AG08396 (cell line): ENCODE data around the gene ASPRV1.
A peak's percentile ranks its signal among the peaks of the same experiment; 100 is the strongest.

Source experiments
- DNase-seq: peaks from one replicate; pipeline ENCODE4 v3.0.0; 2012; ENCODE audit warnings: low spot score, mixed read lengths

Gene ASPRV1

GRCh38 chr2:69988086-69988635 is 26.7 kb upstream of the ASPRV1 start:
- DNase-seq: no peak

DNA sequence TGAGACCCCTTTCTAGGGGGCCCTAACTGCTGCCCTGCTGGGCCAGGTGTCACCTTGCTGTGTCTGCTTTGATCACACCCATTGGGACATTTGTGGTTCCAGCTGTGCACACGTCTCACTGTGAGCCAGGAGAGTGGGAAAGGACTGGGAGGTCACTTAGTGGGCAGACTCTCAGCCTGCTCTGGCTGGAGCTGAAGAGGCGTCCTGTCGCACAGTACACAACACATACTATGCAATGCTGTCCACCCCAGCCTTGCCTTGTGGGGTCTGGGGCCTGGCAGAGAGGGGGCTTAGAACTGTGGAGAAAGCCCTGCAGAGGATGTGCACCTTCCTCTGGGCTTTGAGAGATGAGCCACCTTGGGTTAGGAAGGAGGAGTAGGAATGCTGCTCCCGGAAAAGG is 25.3 kb upstream of the ASPRV1 start:
- DNase-seq: no peak

DNA sequence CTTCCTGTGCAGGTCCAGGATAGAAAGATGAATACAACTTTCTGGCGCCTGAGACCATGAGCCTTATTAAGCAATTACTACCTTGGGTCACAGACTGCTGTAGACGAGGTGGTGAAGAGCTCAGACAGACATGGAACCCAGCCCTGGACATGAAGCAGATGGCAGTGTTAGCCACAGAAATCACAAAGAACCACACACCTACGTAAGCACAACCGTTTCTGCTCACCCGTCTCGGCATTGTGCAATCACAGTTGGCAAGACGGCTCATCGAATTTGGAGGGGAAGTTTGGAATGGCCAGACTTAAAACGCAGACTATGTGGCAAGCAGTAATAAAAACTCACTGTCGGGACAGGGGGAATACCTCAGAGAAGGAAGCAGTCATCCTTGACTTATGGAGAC is 24.3 kb upstream of the ASPRV1 start:
- no peak for DNase-seq

DNA sequence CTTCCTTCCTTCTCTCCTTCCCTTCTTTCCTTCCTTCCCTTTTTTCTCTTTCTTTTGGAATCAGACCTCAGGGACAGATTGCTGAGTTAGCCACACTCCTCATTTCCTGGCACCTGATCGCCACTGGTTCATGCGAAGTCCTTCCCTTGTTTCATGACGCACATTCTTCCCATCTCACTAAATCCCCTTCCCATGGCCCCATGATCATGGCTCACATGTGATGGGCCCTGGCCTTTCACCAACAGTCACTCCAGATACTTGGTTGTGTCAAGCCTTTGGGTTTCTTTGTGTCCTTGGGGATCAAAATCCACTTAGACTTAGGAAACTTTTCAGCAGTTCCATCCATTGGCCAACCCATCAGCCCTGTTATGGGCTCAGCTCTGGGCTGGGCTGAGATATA is 23.8 kb upstream of the ASPRV1 start:
- DNase-seq: no peak

GRCh38 chr2:69983392-69983966 is 22.0 kb upstream of the ASPRV1 start:
- no peak for DNase-seq

- no peak for DNase-seq
Observed at GRCh38 chr2:69979902-69980807, 18.7 kb upstream of the ASPRV1 start.

DNA sequence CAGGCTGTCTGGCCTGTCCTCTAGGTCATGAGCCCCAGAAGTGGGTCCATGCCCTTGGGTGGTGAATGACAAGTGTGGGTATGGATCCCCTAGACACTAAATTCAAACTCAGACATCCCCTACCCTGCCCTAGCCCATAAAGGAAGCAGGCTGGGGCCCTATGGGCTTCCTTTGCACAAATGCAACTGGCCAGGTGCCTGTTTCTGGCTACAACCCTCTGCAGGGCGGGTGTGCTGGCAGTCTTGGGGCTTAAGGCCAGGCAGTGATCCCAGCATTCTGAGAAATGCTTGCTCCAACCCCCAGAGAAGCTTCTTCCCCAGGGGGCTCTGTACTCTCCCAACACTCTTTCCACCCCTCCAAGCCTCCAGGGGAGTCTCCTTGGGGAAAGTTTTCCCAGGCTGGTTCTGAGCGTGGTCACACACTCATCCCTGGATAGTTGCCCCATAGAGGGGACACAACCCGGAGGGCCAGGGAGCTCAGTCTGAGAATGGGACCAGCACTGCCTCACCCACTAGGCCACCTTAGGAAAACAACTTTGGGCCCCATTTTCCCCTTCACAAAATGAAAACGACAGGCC is 16.6 kb upstream of the ASPRV1 start:
- no peak for DNase-seq

GRCh38 chr2:69977186-69977585 is 15.8 kb upstream of the ASPRV1 start:
- DNase-seq: no peak

DNA sequence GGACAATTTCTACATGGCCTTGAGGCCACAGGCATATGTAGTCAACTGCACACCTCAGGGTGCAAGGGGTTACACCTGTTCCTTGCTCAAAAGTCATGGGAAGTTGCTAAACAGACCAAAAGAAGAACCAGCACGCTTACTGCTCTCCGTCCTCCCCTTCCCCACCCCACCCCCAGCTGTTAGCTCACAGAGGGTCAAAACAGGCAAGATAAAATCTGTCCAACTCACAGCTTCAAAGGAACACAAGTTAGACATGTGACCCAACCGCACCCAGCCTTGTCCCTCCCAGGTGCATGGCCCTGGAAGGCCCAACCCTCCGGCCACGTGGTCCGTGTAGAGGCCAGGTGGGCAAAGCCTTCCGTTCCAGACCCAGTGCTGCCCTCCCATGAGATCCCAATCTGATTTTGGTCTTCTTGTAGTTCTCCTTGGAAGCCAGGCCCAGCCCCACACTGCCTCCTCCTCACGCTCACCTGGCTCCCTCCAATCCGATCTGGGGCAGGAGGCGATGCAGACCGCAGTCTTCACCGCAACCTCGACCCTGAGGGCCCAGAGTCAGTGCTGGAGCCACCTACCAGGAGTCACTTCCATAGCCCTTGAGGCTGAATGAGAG is 14.5 kb upstream of the ASPRV1 start:
- no peak for DNase-seq

GRCh38 chr2:69975136-69975852 is 13.9 kb upstream of the ASPRV1 start:
- DNase-seq: no peak

- peak; percentile 48 for DNase-seq
Observed at GRCh38 chr2:69973335-69973735, 11.9 kb upstream of the ASPRV1 start.

- DNase-seq: no peak
Observed at GRCh38 chr2:69972822-69973221, 11.4 kb upstream of the ASPRV1 start.

- no peak for DNase-seq
Observed at GRCh38 chr2:69969991-69970390, 8.6 kb upstream of the ASPRV1 start.

DNA sequence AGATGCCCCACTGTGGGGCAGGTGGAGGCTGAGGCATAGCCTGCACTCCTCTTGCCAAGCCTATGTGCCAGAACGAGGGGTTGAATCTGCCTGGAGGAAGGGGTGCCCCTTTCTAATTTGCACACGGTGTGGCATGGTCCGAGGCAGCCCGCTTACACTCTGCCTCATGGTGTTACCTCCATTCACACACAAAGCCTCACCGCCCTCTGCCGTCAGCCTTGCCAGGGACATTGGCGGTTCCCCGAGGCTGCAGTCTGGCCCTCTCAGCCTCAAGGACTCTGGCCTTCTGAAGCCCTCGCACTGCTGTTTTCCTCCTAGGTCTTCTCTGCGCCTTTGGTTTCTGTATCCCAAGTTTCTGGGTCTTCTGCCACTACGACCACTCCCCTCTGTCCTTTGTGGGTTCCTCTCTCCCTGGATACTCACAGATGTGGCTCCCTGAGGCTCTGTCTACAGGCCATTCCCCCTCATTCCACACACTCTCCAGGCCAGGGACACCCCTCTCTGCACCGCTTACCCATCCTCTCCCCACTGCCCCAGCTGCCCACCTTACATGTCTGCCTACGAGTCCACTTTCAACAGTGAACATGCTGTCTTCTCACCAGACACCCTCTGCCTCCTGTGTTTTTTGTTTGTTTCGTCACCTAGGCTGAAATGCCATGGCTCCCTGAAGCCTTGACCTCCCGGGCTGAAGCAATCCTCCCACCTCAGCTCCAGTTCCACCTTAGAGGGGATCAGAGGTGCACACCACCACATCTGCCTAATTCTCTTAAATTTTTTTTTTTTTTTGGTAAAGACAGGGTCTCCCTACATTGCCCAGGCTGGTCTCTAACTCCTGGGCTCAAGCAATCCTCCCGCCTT is 7.9 kb upstream of the ASPRV1 start:
- DNase-seq: no peak

GRCh38 chr2:69968609-69969008 is 7.2 kb upstream of the ASPRV1 start:
- no peak for DNase-seq

GRCh38 chr2:69966496-69966895 is 5.1 kb upstream of the ASPRV1 start:
- DNase-seq: no peak

DNA sequence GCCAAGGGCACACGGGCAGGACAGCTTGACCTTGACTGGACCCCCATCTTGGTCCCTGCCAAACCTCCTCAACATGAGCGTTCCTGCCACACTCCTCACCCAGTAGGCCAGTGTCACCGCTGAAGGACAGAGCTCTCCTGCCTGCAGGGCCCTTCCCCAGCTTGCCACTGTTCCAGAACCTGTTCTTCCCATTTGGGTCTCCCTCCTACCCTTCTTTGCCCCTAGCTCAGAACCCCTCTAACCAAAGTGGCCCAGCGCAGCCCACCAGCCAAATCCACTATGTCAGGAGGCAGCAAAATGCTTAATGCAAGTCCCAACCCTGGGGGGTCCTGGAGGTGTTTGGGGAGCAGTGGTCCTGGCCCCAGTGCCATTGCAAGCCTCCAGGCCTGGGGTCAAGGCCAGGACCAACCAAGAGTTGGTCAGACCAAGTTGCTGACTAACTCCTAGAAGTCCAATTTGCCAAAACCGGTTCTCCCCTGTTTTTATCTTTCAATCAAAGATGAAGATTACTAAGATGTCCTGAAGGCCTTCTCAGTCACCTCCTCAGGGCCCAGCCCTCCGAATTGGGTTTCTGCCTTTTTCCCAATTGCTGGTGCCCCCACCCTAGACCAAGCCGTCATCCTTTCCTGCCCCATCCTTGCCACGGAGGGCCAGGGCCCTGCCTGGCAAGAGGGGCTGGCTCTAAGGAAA is 4.5 kb upstream of the ASPRV1 start:
- no peak for DNase-seq

GRCh38 chr2:69964353-69964841 is 3.0 kb upstream of the ASPRV1 start:
- DNase-seq: no peak

GRCh38 chr2:69962986-69963730 is 1.7 kb upstream of the ASPRV1 start:
- no peak for DNase-seq
